Activated T-helper 9 cell treated with anti-CD3 and anti-CD28 coated beads, Interleukin-2, amount 50 U/mL, for 16 hours (primary cell): ENCODE data around the gene BEX1.
"Not testable (repeated sequence)": the region's sequence is repeated elsewhere in the genome, so short reads cannot be mapped to it uniquely, and the experiment has no call there.

Experiments used
- DNase-seq: peaks from one replicate; pipeline ENCODE4 v3.0.0-alpha.2; 2020; ENCODE audit warnings: low read depth

Gene BEX1

DNA sequence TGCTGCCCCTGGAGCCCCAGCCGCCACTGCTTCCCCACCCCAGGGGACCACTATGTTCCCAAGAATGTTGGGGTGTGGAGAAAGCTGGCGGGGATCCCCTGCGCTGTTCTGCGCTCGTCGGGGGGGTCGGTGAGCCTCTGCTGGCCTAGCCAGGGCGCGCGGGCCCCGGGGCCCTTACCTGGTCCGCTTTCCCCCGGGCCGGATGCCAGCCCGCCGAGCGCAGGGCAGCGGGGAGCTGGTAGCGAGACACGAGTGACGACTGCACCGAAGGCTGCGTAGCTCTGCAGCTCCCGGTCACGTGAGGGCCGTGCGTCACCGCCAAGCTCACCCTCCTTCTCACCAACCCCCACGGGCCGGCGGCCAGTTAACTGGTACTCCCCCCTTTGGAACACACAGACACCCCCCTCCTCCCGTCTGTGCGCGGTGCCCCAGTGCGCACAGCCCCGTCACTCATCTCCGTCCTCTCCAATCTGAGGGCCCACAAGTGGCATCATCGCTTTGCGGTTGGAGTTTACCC, at the start of gene BEX1:
Gene BEX1, minus strand, starts transcription at position 254 of the 517 bp plus-strand sequence. CDS start 897 bp downstream, outside the sequence.
- DNase-seq = no peak

GRCh38 chrX:103109497-103109896, 45.5 kb upstream of the BEX1 start:
- DNase-seq = not testable (repeated sequence)

DNA sequence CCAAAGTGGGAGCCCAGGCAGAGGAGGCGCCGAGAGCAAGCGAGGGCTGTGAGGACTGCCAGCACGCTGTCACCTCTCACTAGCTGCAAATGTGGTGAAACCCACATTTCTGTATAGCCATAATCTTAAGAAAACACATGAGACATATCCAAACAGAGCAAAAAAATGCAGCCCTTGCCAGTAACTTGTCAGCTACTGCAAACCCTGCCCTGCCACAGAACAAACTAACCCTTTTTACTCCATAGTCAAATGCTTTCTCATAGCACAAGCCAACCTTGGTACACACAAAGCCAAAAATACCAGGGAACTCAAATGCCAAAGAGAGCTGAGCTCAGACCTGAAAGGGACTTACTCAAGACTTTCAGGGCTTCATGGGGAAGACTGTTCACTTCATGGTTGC, 43.9 kb upstream of the BEX1 start:
- DNase-seq = no peak

GRCh38 chrX:103107227-103107737, 43.3 kb upstream of the BEX1 start:
- not testable (repeated sequence) for DNase-seq

GRCh38 chrX:103104370-103104769, 40.4 kb upstream of the BEX1 start:
- DNase-seq = not testable (repeated sequence)

DNA sequence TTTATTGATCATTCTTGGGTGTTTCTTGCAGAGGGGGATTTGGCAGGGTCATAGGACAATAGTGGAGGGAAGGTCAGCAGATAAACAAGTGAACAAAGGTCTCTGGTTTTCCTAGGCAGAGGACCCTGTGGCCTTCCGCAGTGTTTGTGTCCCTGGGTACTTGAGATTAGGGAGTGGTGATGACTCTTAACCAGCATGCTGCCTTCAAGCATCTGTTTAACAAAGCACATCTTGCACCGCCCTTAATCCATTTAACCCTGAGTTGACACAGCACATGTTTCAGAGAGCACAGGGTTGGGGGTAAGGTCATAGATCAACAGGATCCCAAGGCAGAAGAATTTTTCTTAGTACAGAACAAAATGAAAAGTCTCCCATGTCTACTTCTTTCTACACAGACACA, 39.9 kb upstream of the BEX1 start:
- DNase-seq = not testable (repeated sequence)

- no peak for DNase-seq
Observed at GRCh38 chrX:103101299-103102042, 37.5 kb upstream of the BEX1 start.

DNA sequence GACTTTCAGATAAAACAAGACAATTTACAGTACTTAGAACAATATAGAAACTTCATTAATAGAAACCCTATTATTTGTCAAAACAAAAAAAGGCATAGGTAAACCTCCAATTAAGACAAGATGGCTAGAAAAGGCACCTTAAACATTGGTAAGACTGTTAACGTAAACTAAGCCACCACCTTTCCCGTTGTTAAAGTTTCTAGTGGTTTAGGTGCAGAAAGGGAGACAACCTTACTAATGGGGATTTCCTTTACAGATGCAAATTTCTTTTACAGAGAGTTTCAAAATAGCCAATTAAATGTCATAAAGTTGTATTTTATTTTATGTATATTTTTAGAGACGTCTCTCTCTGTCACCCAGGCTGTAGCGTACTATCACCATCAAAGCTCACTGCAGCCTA, 36.5 kb upstream of the BEX1 start:
- no peak for DNase-seq

- no peak for DNase-seq
Observed at GRCh38 chrX:103099691-103100090, 35.7 kb upstream of the BEX1 start.

- DNase-seq = no peak
Observed at GRCh38 chrX:103098488-103098887, 34.5 kb upstream of the BEX1 start.

DNA sequence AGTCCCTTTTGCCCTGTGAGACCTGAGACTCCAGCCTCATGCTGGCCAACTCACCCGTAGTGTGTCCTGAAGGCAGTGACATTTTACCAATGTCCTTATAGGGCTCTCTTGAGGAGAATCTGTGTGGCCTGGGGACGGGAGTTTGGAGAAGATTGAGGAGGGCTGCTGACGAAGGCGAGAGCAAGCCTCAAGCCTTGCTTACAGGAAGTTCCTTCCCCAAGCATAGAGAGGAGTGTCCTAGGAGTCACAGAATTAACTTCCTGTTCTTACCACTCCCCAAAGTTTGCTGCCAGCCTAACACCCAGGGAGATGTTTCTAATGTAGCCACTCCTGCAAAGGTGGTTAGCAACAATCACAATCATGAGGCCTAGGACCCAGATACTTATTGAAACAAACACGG, 29.0 kb upstream of the BEX1 start, which contains the start of gene NXF3:
Gene NXF3, minus strand, starts transcription at position 202 of the 400 bp plus-strand sequence. Its CDS starts 120 bp downstream, at position 82.
- DNase-seq = no peak

DNA sequence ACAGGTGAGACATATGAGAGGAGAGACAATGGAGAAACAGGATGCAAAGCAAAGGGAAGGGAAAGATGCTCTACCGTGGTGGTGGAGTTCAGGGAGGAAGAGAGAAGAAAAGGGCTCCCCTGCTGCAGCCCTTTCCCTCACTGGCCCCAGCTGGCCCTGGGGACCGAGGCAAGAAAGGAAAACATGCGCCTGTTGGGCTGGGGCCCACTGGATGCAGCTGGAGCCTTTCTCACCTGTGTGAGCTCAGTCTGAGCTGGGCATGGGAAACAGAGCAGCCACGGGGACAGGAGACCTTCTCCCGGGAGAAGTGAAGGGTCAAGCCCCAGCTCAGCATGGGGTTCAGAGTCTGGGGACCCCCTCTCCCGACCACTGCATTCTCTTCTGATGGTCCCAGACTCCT, 17.1 kb upstream of the BEX1 start:
- no peak for DNase-seq

GRCh38 chrX:103073467-103073866, 9.5 kb upstream of the BEX1 start:
- no peak for DNase-seq

DNA sequence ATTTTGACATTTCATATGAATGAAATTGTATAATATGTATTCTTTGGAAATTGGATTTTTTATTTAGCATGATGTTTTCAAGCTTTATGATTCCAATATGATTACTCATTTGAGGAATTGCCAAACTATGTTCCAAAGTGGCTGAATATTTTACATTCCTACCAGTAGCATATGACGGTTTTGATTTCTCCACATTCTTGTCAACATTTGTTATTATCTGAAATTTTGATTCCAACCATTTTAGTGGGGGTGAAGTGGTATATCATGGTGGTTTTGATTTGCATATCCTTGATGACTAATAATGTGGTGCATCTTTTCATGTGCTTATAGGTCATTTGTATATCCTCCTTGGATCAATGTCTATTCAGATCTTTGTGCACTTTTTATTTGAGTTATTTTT, 2.6 kb upstream of the BEX1 start:
- no peak for DNase-seq

- no peak for DNase-seq
Observed at GRCh38 chrX:103063191-103063845, 653 bp downstream of the BEX1 start.

- no peak for DNase-seq
Observed at GRCh38 chrX:103061486-103061885, 2.5 kb downstream of the BEX1 start.

- no peak for DNase-seq
Observed at GRCh38 chrX:103056902-103057301, 7.1 kb downstream of the BEX1 start.

GRCh38 chrX:103052625-103053024, 11.3 kb downstream of the BEX1 start:
- DNase-seq = no peak

DNA sequence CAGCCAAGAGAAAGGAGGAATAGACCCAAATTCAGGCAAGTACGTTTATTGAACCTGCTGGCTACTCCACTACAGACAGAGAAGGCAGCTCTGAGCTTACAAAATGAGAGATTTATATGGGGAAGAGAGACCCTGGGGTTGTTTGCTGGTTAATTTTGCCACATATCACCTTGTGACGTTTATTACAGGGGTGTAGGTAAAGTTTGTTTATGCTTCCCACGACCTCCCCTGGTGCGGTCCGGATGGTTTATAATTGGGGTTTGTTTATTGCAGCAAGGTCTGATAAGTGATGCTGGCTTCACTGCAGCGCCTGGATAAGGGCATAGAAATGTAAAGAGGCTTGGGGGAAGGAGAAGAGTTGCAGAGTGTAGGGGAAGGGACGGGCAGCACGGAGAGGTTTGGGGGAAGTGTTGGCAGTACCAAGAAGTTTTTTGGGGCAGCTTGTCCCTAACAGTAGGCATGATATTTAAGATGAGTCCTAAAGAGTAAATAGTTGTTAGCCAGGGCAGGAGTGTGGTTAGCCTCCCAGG, 12.6 kb downstream of the BEX1 start:
- DNase-seq = no peak

DNA sequence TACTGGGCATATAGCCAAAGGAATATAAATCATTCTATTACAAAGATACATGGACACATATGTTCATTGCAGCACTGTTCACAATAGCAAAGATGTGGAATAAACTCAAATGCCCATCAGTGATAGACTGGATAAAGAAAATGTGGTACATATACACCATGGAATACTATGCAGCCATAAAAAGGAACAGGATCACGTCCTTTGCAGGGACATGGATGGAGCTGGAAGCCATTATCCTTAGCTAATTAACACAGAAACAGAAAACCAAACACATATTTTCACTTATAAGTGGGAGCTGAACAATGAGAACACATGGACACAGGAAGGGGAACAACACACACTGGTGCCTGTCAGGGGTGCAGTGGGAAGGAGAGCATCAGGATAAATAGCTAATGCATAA, 30.6 kb downstream of the BEX1 start:
- DNase-seq = not testable (repeated sequence)

- DNase-seq = no peak
Observed at GRCh38 chrX:103017542-103017941, 46.4 kb downstream of the BEX1 start.

DNA sequence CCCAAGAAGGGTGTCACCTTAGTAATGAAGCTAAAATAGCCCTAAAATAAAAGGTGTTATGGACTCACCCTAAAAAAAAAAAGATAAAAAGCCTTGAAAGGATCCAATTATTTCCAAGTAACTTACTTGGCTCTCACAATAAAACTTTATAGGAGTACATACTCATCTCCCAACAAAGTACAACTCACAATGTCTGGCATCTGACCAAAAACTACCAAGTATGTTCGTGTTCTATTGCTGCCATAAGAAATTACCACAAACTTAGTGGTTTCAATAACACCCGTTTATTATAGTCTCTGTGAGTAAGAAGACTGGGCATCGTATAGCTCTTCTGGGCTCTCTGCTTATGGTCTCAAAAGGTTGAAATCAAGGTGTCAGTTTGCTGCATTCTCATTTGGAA, 51.0 kb downstream of the BEX1 start:
- no peak for DNase-seq
